Measurements from ENCODE around the gene ZIC4. TPM values are rescaled to one million over a fixed set of nuclear protein-coding genes. Genes with fewer than 3 reads are reported as not detected.
A peak's percentile ranks its signal among the peaks of the same experiment; 100 is the strongest.

The ZIC4 gene
- polyA plus RNA-seq, 3 donors = not detected

- Histone ChIP-seq H2AFZ (ENCODE audit: insufficient read depth, low read depth, low read length, poor library complexity, severe bottlenecking) (no peak overlapping the region), H3K4me1 (ENCODE audit: control insufficient read depth in 1 of 2, insufficient read depth in 2 of 2, low read length in 2 of 2) (peaks cover 0 to 12% of the 10 kb centered on the region in 2 donors), H3K9ac (ENCODE audit: insufficient read depth, low read length, poor library complexity, severe bottlenecking) (no peak overlapping the region), H4K20me1 (ENCODE audit: insufficient read depth, low read length) (no peaks in the 10 kb centered on the region), H3K4me3 (replicated peaks in 1 of 3; ENCODE audit: low read depth in 2 of 3, low read length in 3 of 3) (no peak overlapping the region), H3K27me3 (ENCODE audit: control insufficient read depth in 2 of 2, insufficient read depth in 2 of 2, low read length in 2 of 2) (peaks cover 91 to 99% of the 10 kb centered on the region in 2 donors), H3K9me3 (replicated peaks in 1 of 2; ENCODE audit: control insufficient read depth in 1 of 2, insufficient read depth in 1 of 2, low read length in 2 of 2) (peaks cover 24 to 72% of the 10 kb centered on the region in 2 donors), H3K27ac (ENCODE audit: low read depth in 1 of 2, low read length in 2 of 2) (no peak overlapping the region), H3K79me2 (ENCODE audit: insufficient read depth, low read length) (no peaks in the 10 kb centered on the region), H3K4me2 (replicated peaks; ENCODE audit: extremely low read depth, low read length, poor library complexity, severe bottlenecking) (no peak overlapping the region), H3K36me3 (replicated peaks in 1 of 2; ENCODE audit: control insufficient read depth in 1 of 2, insufficient read depth in 2 of 2, low read length in 2 of 2) (no peaks in the 10 kb centered on the region)
- H3K9me3 Mint-ChIP-seq = peaks cover 9 to 62% (median 53%) of the 10 kb centered on the region in 7 donors
- H3K27ac Mint-ChIP-seq = no peak overlapping the region
- TF ChIP-seq CTCF (IDR thresholded peaks at IDR 0.05) = no peak
- 19% methylated on average over 5 of the region's 6 CpGs for WGBS (ENCODE audit: insufficient coverage)
- H3K36me3 Mint-ChIP-seq = peaks cover 9 to 26% of the 10 kb centered on the region in 2 donors
- DNase-seq = no peak
- H3K4me3 Mint-ChIP-seq = peak overlapping the region in 1 of 2 donors; percentile 79
- intact Hi-C loops (cut with micrococcal nuclease) = no loop called here
- peaks cover 95 to 98% (median 97%) of the 10 kb centered on the region in 3 donors for H3K27me3 Mint-ChIP-seq (ENCODE audit: low read depth in 3 of 3)
- H3K4me1 Mint-ChIP-seq = peaks cover 31% of the 10 kb centered on the region
These were observed 8.9 kb upstream of the ZIC4 start for GRCh38 chr3:147415286-147415685.

- peak overlapping the region in 1 of 2 donors; percentile 76 for H3K4me3 Mint-ChIP-seq
- 14% methylated on average over 5 of the region's 18 CpGs for WGBS (ENCODE audit: insufficient coverage)
These were observed 8.2 kb upstream of the ZIC4 start for GRCh38 chr3:147414390-147415138.

More at GRCh38 chr3:147414390-147415138, 8.2 kb upstream of the ZIC4 start:
- Histone ChIP-seq H3K9ac (ENCODE audit: insufficient read depth, low read length, poor library complexity, severe bottlenecking) (no peak overlapping the region), H3K4me3 (replicated peaks in 1 of 3; ENCODE audit: low read depth in 2 of 3, low read length in 3 of 3) (no peak overlapping the region), H3K27me3 (ENCODE audit: control insufficient read depth in 2 of 2, insufficient read depth in 2 of 2, low read length in 2 of 2) (peaks cover 89 to 99% of the 10 kb centered on the region in 2 donors), H4K20me1 (ENCODE audit: insufficient read depth, low read length) (no peaks in the 10 kb centered on the region), H2AFZ (ENCODE audit: insufficient read depth, low read depth, low read length, poor library complexity, severe bottlenecking) (no peak overlapping the region), H3K4me2 (replicated peaks; ENCODE audit: extremely low read depth, low read length, poor library complexity, severe bottlenecking) (no peak overlapping the region), H3K4me1 (ENCODE audit: control insufficient read depth in 1 of 2, insufficient read depth in 2 of 2, low read length in 2 of 2) (peaks cover 0 to 15% of the 10 kb centered on the region in 2 donors), H3K27ac (ENCODE audit: low read depth in 1 of 2, low read length in 2 of 2) (no peak overlapping the region), H3K36me3 (replicated peaks in 1 of 2; ENCODE audit: control insufficient read depth in 1 of 2, insufficient read depth in 2 of 2, low read length in 2 of 2) (no peaks in the 10 kb centered on the region), H3K79me2 (ENCODE audit: insufficient read depth, low read length) (no peaks in the 10 kb centered on the region), H3K9me3 (replicated peaks in 1 of 2; ENCODE audit: control insufficient read depth in 1 of 2, insufficient read depth in 1 of 2, low read length in 2 of 2) (peaks cover 18 to 72% of the 10 kb centered on the region in 2 donors)
- intact Hi-C loops (cut with micrococcal nuclease) = no loop called here
- H3K4me1 Mint-ChIP-seq = peaks cover 29% of the 10 kb centered on the region
- TF ChIP-seq CTCF (IDR thresholded peaks at IDR 0.05) = no peak
- peaks cover 5 to 22% of the 10 kb centered on the region in 2 donors for H3K36me3 Mint-ChIP-seq
- peaks cover 92 to 98% (median 96%) of the 10 kb centered on the region in 3 donors for H3K27me3 Mint-ChIP-seq (ENCODE audit: low read depth in 3 of 3)
- peaks cover 6 to 58% (median 48%) of the 10 kb centered on the region in 7 donors for H3K9me3 Mint-ChIP-seq
- no peak overlapping the region for H3K27ac Mint-ChIP-seq
- no peak for DNase-seq

Data from CD14-positive monocyte (primary cell).